GM23248 (cell line): Measurements from ENCODE around the gene SLC43A2. TPM values are rescaled to one million over a fixed set of nuclear protein-coding genes. Genes with fewer than 3 reads are reported as not detected.

Experiments used
- DNase-seq: peaks from one replicate; pipeline ENCODE4 v3.0.0-alpha.2; 2015
- H2AFZ ChIP-seq: fragments of 200-600 bp; sonication (generic); 2 replicates; pipeline ENCODE4 v1.6.1; 2016; ENCODE audit warnings: antibody characterized with exemption
- H3F3A ChIP-seq: fragments of 200-600 bp; sonication (generic); 2 replicates; pipeline ENCODE4 v1.6.1; 2016; ENCODE audit warnings: mild to moderate bottlenecking, antibody characterized with exemption, mixed run types; ENCODE audit not compliant: insufficient read depth
- H3K27ac ChIP-seq: fragments of 200-600 bp; sonication (generic); 2 replicates; pipeline ENCODE4 v1.5.1; 2016; ENCODE audit warnings: mild to moderate bottlenecking
- H3K27me3 ChIP-seq: fragments of 200-600 bp; sonication (generic); replicated peaks from 2 replicates; pipeline ENCODE4 v1.6.1; 2016; ENCODE audit warnings: mild to moderate bottlenecking; ENCODE audit not compliant: insufficient read depth
- H3K36me3 ChIP-seq: fragments of 200-600 bp; sonication (generic); 2 replicates; pipeline ENCODE4 v1.6.1; 2016; ENCODE audit warnings: low read depth, mild to moderate bottlenecking
- H3K4me1 ChIP-seq: fragments of 200-600 bp; sonication (generic); 2 replicates; pipeline ENCODE4 v1.6.1; 2016; ENCODE audit warnings: mild to moderate bottlenecking; ENCODE audit not compliant: insufficient read depth
- H3K4me2 ChIP-seq: fragments of 200-600 bp; sonication (generic); one replicate; pipeline ENCODE4 v1.6.1; 2016; ENCODE audit warnings: mild to moderate bottlenecking; ENCODE audit not compliant: unreplicated experiment
- H3K4me3 ChIP-seq: fragments of 200-600 bp; sonication (generic); 2 replicates; pipeline ENCODE4 v1.5.1; 2016; ENCODE audit warnings: mild to moderate bottlenecking
- H3K79me2 ChIP-seq: fragments of 200-600 bp; sonication (generic); 2 replicates; pipeline ENCODE4 v1.6.1; 2016; ENCODE audit warnings: mild to moderate bottlenecking; ENCODE audit not compliant: insufficient read depth
- H3K9ac ChIP-seq: fragments of 200-600 bp; sonication (generic); 2 replicates; pipeline ENCODE4 v1.6.1; 2016; ENCODE audit warnings: mild to moderate bottlenecking
- H3K9me2 ChIP-seq: fragments of 200-600 bp; sonication (generic); 2 replicates; pipeline ENCODE4 v1.6.1; 2016; ENCODE audit warnings: mixed run types, mild to moderate bottlenecking, moderate library complexity; ENCODE audit not compliant: insufficient read depth
- H3K9me3 ChIP-seq: fragments of 200-600 bp; sonication (generic); one replicate; pipeline ENCODE4 v1.6.1; 2017; ENCODE audit warnings: low read depth
- H4K20me1 ChIP-seq: fragments of 200-600 bp; sonication (generic); 2 replicates; pipeline ENCODE4 v1.6.0; 2016; ENCODE audit not compliant: insufficient read depth
- EZH2 ChIP-seq: fragments of 200-600 bp; sonication (generic); IDR thresholded peaks from 2 replicates; pipeline ENCODE4 v1.6.1; 2018; ENCODE audit warnings: antibody characterized with exemption, mild to moderate bottlenecking; ENCODE audit not compliant: insufficient read depth, poor library complexity, severe bottlenecking
- EZH2phosphoT487 ChIP-seq: fragments of 200-600 bp; sonication (generic); IDR thresholded peaks from 2 replicates; pipeline ENCODE4 v1.6.1; 2018; ENCODE audit warnings: antibody characterized with exemption, moderate library complexity, mild to moderate bottlenecking, low read depth; ENCODE audit not compliant: insufficient read depth
- WGBS, 2 experiments: methylation state at CpG; one replicate each; pipeline ENCODE4 v1.1.6; 2015 to 2017; ENCODE audit warnings: low lambda C conversion rate in 2 of 2, low coverage in 1 of 2; ENCODE audit errors: missing lambda C conversion rate in 2 of 2; 5-methylcytosine and 5-hydroxymethylcytosine counted together
- in situ Hi-C: fragments of 300-500 bp; cut with MboI; formaldehyde crosslinking; loops from 2 replicates; pipeline ENCODE4 v1.15.0; 2020
- polyA plus RNA-seq: library from polyadenylated mRNA; unstranded; fragments of >200 nt; fragmentation: Nextera tagmentation; extraction: Ambion mirVana; gene quantifications from 2 replicates; pipeline ENCODE4 v1.2.1, GENCODE V29; 2016
- total RNA-seq: library from RNA; depleted of rRNA; stranded (reverse); fragments of >200 nt; shearing (Covaris generic); gene quantifications from 2 replicates; pipeline ENCODE4 v1.2.3, GENCODE V29; 2014

Gene SLC43A2
- total and polyA plus RNA-seq, 2 experiments from 2014 or later, result 6.0 to 8.6 TPM

DNA sequence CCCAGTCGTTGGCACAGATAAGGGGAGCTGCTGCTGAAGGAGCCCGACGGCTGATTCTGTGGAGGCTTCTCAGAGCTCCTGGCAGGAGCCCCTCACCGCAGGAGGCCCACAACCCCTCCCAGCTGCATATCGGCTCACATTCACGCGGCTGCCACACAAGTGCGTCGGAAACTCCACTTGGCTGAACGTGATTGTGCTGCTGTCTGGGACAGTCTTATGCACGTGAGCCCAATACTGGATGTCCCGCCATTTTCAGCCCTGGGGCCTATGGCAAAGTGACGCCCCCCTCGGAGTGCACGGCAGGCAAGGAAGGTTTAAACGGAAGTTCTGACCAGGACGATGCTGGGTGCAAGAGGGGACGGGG is 57.3 kb downstream of the SLC43A2 start:
- Histone ChIP-seq H3K27ac (no peak overlapping the region), H3K4me2 (no peak overlapping the region), H3K4me3 (no peak overlapping the region), H3K9me2 (no peaks in the 10 kb centered on the region), H3K9ac (no peak overlapping the region), H3K4me1 (no peaks in the 10 kb centered on the region), H3K27me3 (no peaks in the 10 kb centered on the region), H3K9me3 (no peaks in the 10 kb centered on the region), H4K20me1 (no peaks in the 10 kb centered on the region), H2AFZ (no peak overlapping the region), H3K36me3 (no peaks in the 10 kb centered on the region), H3F3A (no peaks in the 10 kb centered on the region), H3K79me2 (no peaks in the 10 kb centered on the region)
- in situ Hi-C loops, result no loop called here
- 85 to 87% methylated on average over 18 of the region's 18 CpGs for WGBS, 2 experiments
- TF ChIP-seq EZH2 (no peak), EZH2phosphoT487 (no peak)
- DNase-seq, result no peak

DNA sequence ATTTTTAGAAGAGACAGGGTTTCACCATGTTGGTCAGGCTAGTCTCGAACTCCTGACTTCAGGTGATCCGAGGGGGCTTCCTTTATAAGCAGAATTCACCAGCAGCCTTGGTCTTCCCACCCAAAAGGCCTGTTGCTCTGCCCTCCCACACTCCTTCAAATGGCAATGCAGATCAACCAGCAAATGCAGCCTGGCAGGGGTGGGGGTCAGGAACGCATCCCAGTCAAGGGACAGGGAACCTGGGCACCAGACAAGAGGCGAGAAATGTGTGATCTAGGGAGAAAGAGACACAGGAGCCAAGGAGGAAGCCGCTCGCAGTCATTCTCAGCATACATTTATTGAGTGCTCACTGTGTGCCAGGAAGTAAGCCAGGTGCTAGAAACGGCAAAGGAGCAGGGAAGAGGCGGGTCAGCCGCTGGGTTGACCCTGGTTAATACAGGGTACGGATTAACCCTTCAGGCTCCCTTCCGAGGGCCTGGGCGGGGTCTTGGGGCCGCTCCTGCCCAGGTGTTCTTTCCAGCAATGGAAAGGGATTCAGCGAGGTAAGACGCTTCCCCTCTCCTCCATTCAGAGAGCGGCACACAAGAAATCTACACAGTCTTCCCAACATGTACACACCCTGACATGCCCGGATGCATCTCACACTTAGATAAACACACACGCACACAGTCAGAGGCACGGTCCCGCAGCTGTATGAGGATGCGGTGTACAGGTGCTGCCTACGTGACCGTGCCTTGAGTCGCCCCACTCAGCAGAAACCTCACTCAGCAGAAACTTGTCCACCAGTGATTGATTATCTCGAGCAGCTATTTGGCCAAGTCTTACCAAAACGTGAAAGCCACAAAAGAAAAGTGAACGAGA is 59.5 kb downstream of the SLC43A2 start:
- in situ Hi-C loops, result no loop called here
- 54 to 59% methylated on average over 26 to 27 of the region's 27 CpGs for WGBS, 2 experiments
- H3K9me2 ChIP-seq, result no peaks in the 10 kb centered on the region
- no peaks in the 10 kb centered on the region for H3K79me2 ChIP-seq
- no peaks in the 10 kb centered on the region for H3K36me3 ChIP-seq
- no peaks in the 10 kb centered on the region for H3F3A ChIP-seq
- no peak overlapping the region for H2AFZ ChIP-seq
- no peak for DNase-seq
- no peak overlapping the region for H3K27ac ChIP-seq
- H3K27me3 ChIP-seq, result no peaks in the 10 kb centered on the region
- H3K9ac ChIP-seq, result no peak overlapping the region
- no peaks in the 10 kb centered on the region for H4K20me1 ChIP-seq
- no peak overlapping the region for H3K4me3 ChIP-seq
- no peak for TF ChIP-seq EZH2
- no peak for TF ChIP-seq EZH2phosphoT487
- no peak overlapping the region for H3K4me2 ChIP-seq
- H3K9me3 ChIP-seq, result no peaks in the 10 kb centered on the region
- H3K4me1 ChIP-seq, result no peaks in the 10 kb centered on the region

DNA sequence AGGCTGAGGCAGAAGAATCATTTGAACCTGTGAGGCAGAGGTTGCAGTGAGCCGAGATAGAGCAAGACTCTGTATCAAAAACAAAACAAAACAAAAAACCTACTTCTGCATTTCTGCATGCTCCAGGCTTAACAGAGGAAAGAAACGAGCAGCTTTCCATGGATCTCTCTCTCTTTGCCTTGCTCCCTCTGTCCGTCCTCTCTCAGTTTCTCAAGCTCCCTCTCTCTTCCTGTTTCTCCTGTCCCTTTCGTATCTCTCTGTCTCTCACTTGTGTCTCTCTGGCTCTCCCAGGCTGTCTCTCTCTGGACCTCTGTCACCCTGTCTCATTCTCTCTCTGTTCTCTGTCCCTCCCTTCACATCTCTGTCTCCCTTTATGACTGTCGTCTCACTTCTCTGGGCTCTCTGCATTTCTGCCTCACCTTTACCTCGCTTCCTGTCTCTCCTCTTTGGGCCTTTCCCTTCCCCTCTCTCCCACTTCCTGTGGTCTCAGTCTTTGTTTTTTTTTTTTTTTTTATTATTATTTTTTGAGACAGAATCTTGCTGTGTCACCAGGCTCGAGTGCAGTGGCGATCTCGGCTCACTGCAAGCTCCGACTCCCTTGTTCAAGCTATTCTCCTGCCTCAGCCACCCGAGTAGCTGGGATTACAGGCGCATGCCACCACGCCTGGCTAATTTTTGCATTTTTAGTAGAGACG is 62.0 kb downstream of the SLC43A2 start:
- Histone ChIP-seq H3K9me3 (no peaks in the 10 kb centered on the region), H3K36me3 (no peaks in the 10 kb centered on the region), H3K9me2 (no peaks in the 10 kb centered on the region), H3K27me3 (no peaks in the 10 kb centered on the region), H3F3A (no peaks in the 10 kb centered on the region), H3K79me2 (peaks cover 4% of the 10 kb centered on the region), H3K9ac (no peak overlapping the region), H2AFZ (no peak overlapping the region), H3K4me1 (no peaks in the 10 kb centered on the region), H3K27ac (no peak overlapping the region), H3K4me3 (no peak overlapping the region), H4K20me1 (no peaks in the 10 kb centered on the region), H3K4me2 (no peak overlapping the region)
- in situ Hi-C loops, result no loop called here
- DNase-seq, result no peak
- WGBS, 2 experiments, result 86 to 90% methylated on average over 13 to 14 of the region's 14 CpGs
- TF ChIP-seq EZH2phosphoT487, result no peak
- no peak for TF ChIP-seq EZH2

DNA sequence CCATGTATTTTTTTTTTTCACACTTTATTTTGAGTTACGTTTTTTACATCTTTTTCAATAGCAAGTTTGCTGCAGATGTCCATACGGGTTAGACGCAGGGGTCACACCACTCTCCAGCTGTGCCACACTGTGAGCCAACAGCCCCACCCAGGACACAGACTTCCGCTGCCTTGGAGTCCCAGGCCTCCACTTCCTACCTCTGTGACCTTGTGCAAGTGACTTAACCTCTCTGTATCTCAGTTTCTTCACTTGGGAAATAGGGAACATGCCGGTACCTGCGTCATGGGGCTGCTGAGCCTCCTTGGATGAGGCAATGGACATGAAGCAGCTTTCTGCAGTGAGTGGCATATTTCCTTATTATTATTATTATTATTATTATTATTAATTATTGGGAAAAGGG is 62.8 kb downstream of the SLC43A2 start:
- H4K20me1 ChIP-seq, result no peaks in the 10 kb centered on the region; the same call in 1 of the 2 replicates
- H3K4me2 ChIP-seq, result no peak overlapping the region
- no peaks in the 10 kb centered on the region for H3K9me3 ChIP-seq
- no peaks in the 10 kb centered on the region for H3K9me2 ChIP-seq
- H3K36me3 ChIP-seq, result no peaks in the 10 kb centered on the region
- no peak overlapping the region for H3K27ac ChIP-seq
- DNase-seq, result no peak
- no peak overlapping the region for H2AFZ ChIP-seq
- peaks cover 7% of the 10 kb centered on the region; the same call in 1 of the 2 replicates for H3K4me1 ChIP-seq
- in situ Hi-C loops, result no loop called here
- no peaks in the 10 kb centered on the region for H3F3A ChIP-seq
- peaks cover 12% of the 10 kb centered on the region for H3K79me2 ChIP-seq
- H3K4me3 ChIP-seq, result no peak overlapping the region
- H3K9ac ChIP-seq, result no peak overlapping the region
- TF ChIP-seq EZH2phosphoT487 (no peak), EZH2 (no peak)
- 39 to 40% methylated on average over 6 of the region's 6 CpGs for WGBS, 2 experiments
- H3K27me3 ChIP-seq, result no peaks in the 10 kb centered on the region
